NB4 (cell line): ENCODE results near the gene SLC22A6.
A peak's percentile ranks its signal among the peaks of the same experiment; 100 is the strongest.

Source experiments
- DNase-seq: peaks from one replicate; pipeline ENCODE4 v3.0.0; 2010; ENCODE audit warnings: low read depth
- H3K4me3 ChIP-seq: one replicate; pipeline ENCODE4 v1.5.1; 2011; ENCODE audit warnings: mild to moderate bottlenecking, low read depth, low read length, moderate library complexity
- CTCF ChIP-seq: IDR thresholded peaks from one replicate; pipeline ENCODE4 v1.5.1; 2012; ENCODE audit warnings: low read depth, low read length
- MAX ChIP-seq: IDR thresholded peaks from 2 replicates; pipeline ENCODE4 v1.6.1; 2011; ENCODE audit warnings: low read depth, low read length
- MYC ChIP-seq: IDR thresholded peaks from 2 replicates; pipeline ENCODE4 v1.6.1; 2011; ENCODE audit warnings: low read depth, low read length
- POLR2A ChIP-seq: IDR thresholded peaks from 2 replicates; pipeline ENCODE4 v1.6.1; 2011; ENCODE audit warnings: mild to moderate bottlenecking; ENCODE audit not compliant: insufficient read length; ENCODE audit errors: extremely low read depth

SLC22A6 gene

GRCh38 chr11:62981743-62982142 lies 3.0 kb downstream of the SLC22A6 start:
- H3K4me3 ChIP-seq = no peak overlapping the region
- peak; percentile 15 for DNase-seq
- peak; percentile 20 for TF ChIP-seq CTCF
- TF ChIP-seq MAX = no peak
- TF ChIP-seq POLR2A = no peak

- TF ChIP-seq POLR2A = no peak
- no peak for TF ChIP-seq CTCF
- TF ChIP-seq MYC = no peak
- no peak for TF ChIP-seq MAX
- no peak overlapping the region for H3K4me3 ChIP-seq
- peak; percentile 28 for DNase-seq
Measured at GRCh38 chr11:62980133-62980760, 4.5 kb downstream of the SLC22A6 start.

- no peak overlapping the region for H3K4me3 ChIP-seq
- peak; percentile 22 for DNase-seq
- TF ChIP-seq MYC = no peak
- no peak for TF ChIP-seq POLR2A
- no peak for TF ChIP-seq MAX
- no peak for TF ChIP-seq CTCF
Measured at GRCh38 chr11:62976109-62976508, 8.7 kb downstream of the SLC22A6 start.

- TF ChIP-seq CTCF (peak; percentile 66), POLR2A (no peak)
- peak; percentile 59 for DNase-seq
- no peak overlapping the region for H3K4me3 ChIP-seq
Measured at GRCh38 chr11:62974848-62975522, 9.8 kb downstream of the SLC22A6 start.

GRCh38 chr11:62965574-62965973 lies 19.2 kb downstream of the SLC22A6 start:
- TF ChIP-seq CTCF = no peak
- no peak for TF ChIP-seq POLR2A
- TF ChIP-seq MYC = no peak
- TF ChIP-seq MAX = no peak
- H3K4me3 ChIP-seq = no peak overlapping the region
- no peak for DNase-seq
